SK-N-SH (cell line): ENCODE results near the gene SCG2. TPM values are rescaled to one million over a fixed set of nuclear protein-coding genes. Genes with fewer than 3 reads are reported as not detected.

Experiments used
- CTCF ChIA-PET: fragments of 300-600, 350-600 bp; formaldehyde crosslinking; extraction: SDS; loops from one replicate; lab custom pipeline; 2021; lab: Yijun Ruan, JAX
- POLR2A ChIA-PET: fragments of 350-600 bp; sonication (Branson Sonifier 250); formaldehyde crosslinking; extraction: SDS; loops from one replicate; lab custom pipeline; 2020; ENCODE audit warnings: antibody characterized with exemption, inconsistent platforms; lab: Yijun Ruan, JAX
- DNase-seq: peaks from one replicate; pipeline ENCODE4 v3.0.0; 2012
- H2AFZ ChIP-seq: fragments of 200-600 bp; sonication (generic); 2 replicates; pipeline ENCODE4 v1.8.1; 2016; ENCODE audit warnings: antibody characterized with exemption, mild to moderate bottlenecking, low read depth
- H3F3A ChIP-seq: fragments of 200-600 bp; sonication (generic); replicated peaks from 2 replicates; pipeline ENCODE3; 2016; ENCODE audit warnings: antibody characterized with exemption, mild to moderate bottlenecking; ENCODE audit not compliant: insufficient read depth
- H3K27ac ChIP-seq, 2 experiments: fragments of 200-500 bp in 1 of 2; fragments of 200-600 bp in 1 of 2; sonication (Bioruptor generic) in 1 of 2; sonication (generic), shearing (Covaris generic) in 1 of 2; 2 replicates each; pipeline versions ENCODE4 v1.5.1 to v1.6.1; 2014 to 2016; ENCODE audit warnings: low read depth in 2 of 2, inconsistent platforms in 1 of 2, low read length in 1 of 2, mild to moderate bottlenecking in 1 of 2, mixed read lengths in 1 of 2
- H3K27me3 ChIP-seq: fragments of 200-600 bp; sonication (generic), shearing (Covaris generic); 2 replicates; pipeline ENCODE4 v1.6.1; 2016; ENCODE audit warnings: mixed run types; ENCODE audit not compliant: insufficient read depth
- H3K36me3 ChIP-seq, 2 experiments: fragments of 200-500 bp in 1 of 2; fragments of 200-600 bp in 1 of 2; sonication (Bioruptor generic) in 1 of 2; sonication (generic) in 1 of 2; replicated peaks in 1 of 2; 2 replicates each; pipeline versions ENCODE3 to v1.5.1; 2014 to 2016; ENCODE audit warnings: low read length in 1 of 2, mild to moderate bottlenecking in 1 of 2; ENCODE audit not compliant: insufficient read depth in 2 of 2, control insufficient read depth in 1 of 2
- H3K4me1 ChIP-seq, 2 experiments: fragments of 200-500 bp in 1 of 2; fragments of 200-600 bp in 1 of 2; sonication (Bioruptor generic) in 1 of 2; sonication (generic), shearing (Covaris generic) in 1 of 2; 2 replicates each; pipeline versions ENCODE4 v1.5.1 to v1.6.1; 2014 to 2016; ENCODE audit warnings: low read depth in 1 of 2, low read length in 1 of 2, mixed run types in 1 of 2; ENCODE audit not compliant: insufficient read depth in 2 of 2, control insufficient read depth in 1 of 2
- H3K4me2 ChIP-seq: fragments of 200-600 bp; sonication (generic), shearing (Covaris generic); 2 replicates; pipeline ENCODE4 v1.6.1; 2017; ENCODE audit warnings: mixed run types
- H3K4me3 ChIP-seq, 2 experiments: fragments of 200-500 bp in 1 of 2; fragments of 200-600 bp in 1 of 2; sonication (Bioruptor generic) in 1 of 2; sonication (generic), shearing (Covaris generic) in 1 of 2; 2 replicates each; pipeline versions ENCODE4 v1.5.1 to v1.8.1; 2014 to 2016; ENCODE audit warnings: low read depth in 2 of 2, inconsistent platforms in 1 of 2, low read length in 1 of 2, mild to moderate bottlenecking in 1 of 2, mixed read lengths in 1 of 2, moderate library complexity in 1 of 2
- H3K79me2 ChIP-seq: fragments of 200-600 bp; sonication (generic); 2 replicates; pipeline ENCODE4 v1.8.1; 2017; ENCODE audit warnings: mild to moderate bottlenecking; ENCODE audit not compliant: insufficient read depth
- H3K9ac ChIP-seq: fragments of 200-600 bp; sonication (generic); 2 replicates; pipeline ENCODE4 v1.6.1; 2017; ENCODE audit warnings: mixed run types
- H3K9me2 ChIP-seq: fragments of 200-600 bp; sonication (generic); 2 replicates; pipeline ENCODE4 v1.6.1; 2017; ENCODE audit warnings: mixed run types
- H3K9me3 ChIP-seq: fragments of 200-600 bp; sonication (generic); 2 replicates; pipeline ENCODE4 v1.6.1; 2017; ENCODE audit warnings: mixed run types, mild to moderate bottlenecking, moderate library complexity
- H4K20me1 ChIP-seq: fragments of 200-600 bp; sonication (generic); 2 replicates; pipeline ENCODE4 v1.6.1; 2017; ENCODE audit warnings: mild to moderate bottlenecking, mixed run types; ENCODE audit not compliant: insufficient read depth
- CHD2 ChIP-seq: fragments of 150-350 bp; IDR thresholded peaks from 2 replicates; pipeline ENCODE4 v1.6.1; 2018; ENCODE audit warnings: low read length; ENCODE audit not compliant: partially characterized antibody
- ELF1 ChIP-seq: IDR thresholded peaks from 2 replicates; pipeline ENCODE4 v1.4.0; 2012
- EP300 ChIP-seq, 2 experiments: IDR thresholded peaks; 2 replicates each; pipeline versions ENCODE4 v1.4.0 to v1.6.1; 2012; ENCODE audit warnings: borderline replicate concordance in 1 of 2, low read depth in 1 of 2, low read length in 1 of 2
- EZH2phosphoT487 ChIP-seq: fragments of 200-600 bp; sonication (generic); IDR thresholded peaks from 2 replicates; pipeline ENCODE4 v1.6.1; 2017; ENCODE audit warnings: low read depth, mixed run types, mild to moderate bottlenecking, antibody characterized with exemption, moderate library complexity, borderline replicate concordance
- FOSL2 ChIP-seq: IDR thresholded peaks from 2 replicates; pipeline ENCODE4 v1.4.0; 2012; ENCODE audit warnings: low read depth, mild to moderate bottlenecking, moderate library complexity, borderline replicate concordance
- FOXJ3 ChIP-seq: sonication (generic); formaldehyde crosslinking; IDR thresholded peaks from 2 replicates; pipeline ENCODE4 v1.5.1; 2020; ENCODE audit warnings: mild to moderate bottlenecking, missing genetic modification reagents
- FOXM1 ChIP-seq: IDR thresholded peaks from 2 replicates; pipeline ENCODE4 v1.4.0; 2012; ENCODE audit warnings: low read depth, mild to moderate bottlenecking
- GATA2 ChIP-seq: sonication (generic); formaldehyde crosslinking; IDR thresholded peaks from 2 replicates; pipeline ENCODE4 v1.5.0; 2020; ENCODE audit warnings: mild to moderate bottlenecking, missing genetic modification reagents
- IRF3 ChIP-seq: fragments of 150-350 bp; IDR thresholded peaks from 2 replicates; pipeline ENCODE4 v1.6.1; 2016; ENCODE audit warnings: mild to moderate bottlenecking, low read depth, low read length
- MEF2A ChIP-seq: IDR thresholded peaks from 2 replicates; pipeline ENCODE4 v1.4.0; 2012; ENCODE audit warnings: low read depth, borderline replicate concordance
- MXI1 ChIP-seq: IDR thresholded peaks from 2 replicates; pipeline ENCODE4 v1.6.1; 2012; ENCODE audit warnings: mild to moderate bottlenecking, low read depth, low read length, improper control_type of control experiment
- RCOR1 ChIP-seq: fragments of 150-350 bp; IDR thresholded peaks from 2 replicates; pipeline ENCODE4 v1.6.1; 2017; ENCODE audit warnings: antibody characterized with exemption, low read length
- RFX5 ChIP-seq: IDR thresholded peaks from 2 replicates; pipeline ENCODE4 v1.6.1; 2012; ENCODE audit warnings: mild to moderate bottlenecking, improper control_type of control experiment, low read length
- RXRA ChIP-seq: IDR thresholded peaks from 2 replicates; pipeline ENCODE4 v1.4.0; 2012; ENCODE audit warnings: low read depth, mild to moderate bottlenecking, borderline replicate concordance
- SMC3 ChIP-seq: IDR thresholded peaks from 2 replicates; pipeline ENCODE4 v1.6.1; 2012; ENCODE audit warnings: low read depth, low read length, improper control_type of control experiment
- TCF12 ChIP-seq: IDR thresholded peaks from 2 replicates; pipeline ENCODE4 v1.4.0; 2012
- TEAD4 ChIP-seq: IDR thresholded peaks from 2 replicates; pipeline ENCODE4 v1.4.0; 2012; ENCODE audit warnings: mild to moderate bottlenecking, borderline replicate concordance; ENCODE audit not compliant: insufficient read depth
- ZBTB33 ChIP-seq: IDR thresholded peaks from 2 replicates; pipeline ENCODE4 v1.4.0; 2012; ENCODE audit warnings: low read depth, borderline replicate concordance
- WGBS: methylation state at CpG from one replicate; pipeline ENCODE4 v1.1.6; 2017; ENCODE audit warnings: low lambda C conversion rate; 5-methylcytosine and 5-hydroxymethylcytosine counted together
- polyA plus RNA-seq, 3 experiments: library from polyadenylated mRNA; depleted of rRNA; stranded (reverse); fragments of >200 nt; gene quantifications; 2 replicates each; pipeline ENCODE4 v1.2.3, GENCODE V29; 2012
- TF ChIP-seq, protein P1 (sequence below): fragments of 200-600 bp; sonication (generic); IDR thresholded peaks from 2 replicates; pipeline ENCODE4 v1.6.1; 2017; ENCODE audit warnings: antibody characterized with exemption, mild to moderate bottlenecking, moderate library complexity
- TF ChIP-seq, protein P2 (sequence below): IDR thresholded peaks from 2 replicates; pipeline ENCODE4 v1.4.0; 2012; ENCODE audit warnings: low read depth
- TF ChIP-seq, protein P3 (sequence below): IDR thresholded peaks from 2 replicates; pipeline ENCODE4; 2012

Gene SCG2
- polyA plus RNA-seq, 1 of the 3 experiments (the other 2 are of a cell fraction), result 373 TPM

GRCh38 chr2:223585666-223586065 lies 16.5 kb downstream of the SCG2 start:
- Histone ChIP-seq H4K20me1 (no peaks in the 10 kb centered on the region), H3K79me2 (no peaks in the 10 kb centered on the region), H3K9me3 (no peaks in the 10 kb centered on the region), H2AFZ (peak overlapping the region; percentile 13; the same call in 1 of the 2 replicates), H3F3A (peaks cover 2% of the 10 kb centered on the region), H3K9ac (peak overlapping the region; percentile 31; the same call in 1 of the 2 replicates)
- CTCF ChIA-PET, result interaction anchor here (1.4 to 2.8 kb wide), 4 partner anchors 10 to 16 kb away, joined by 4 to 8 read pairs (median 6); partner anchors contain the start of gene SCG2
- TF ChIP-seq FOSL2, result no peak
- TF ChIP-seq EZH2phosphoT487, result no peak
- TF ChIP-seq RFX5, result peak; percentile 92
- TF ChIP-seq MEF2A, result no peak
- 0 out of 2 replicates have a peak, but pooled peaks have one; percentile 53 for TF ChIP-seq MXI1
- TF ChIP-seq FOXJ3 (CRISPR knock-in tag), result no peak
- TF ChIP-seq, all 33 proteins: peak for 2
- no peak overlapping the region for H3K4me3 ChIP-seq
- H3K36me3 ChIP-seq, result no peaks in the 10 kb centered on the region
- 47% methylated on average over 4 of the region's 4 CpGs for WGBS
- peaks cover 11 to 18% of the 10 kb centered on the region in 2 experiments for H3K4me1 ChIP-seq
- H3K4me2 ChIP-seq, result no peak overlapping the region
- H3K9me2 ChIP-seq, result no peaks in the 10 kb centered on the region
- DNase-seq, result peak; percentile 50
- POLR2A ChIA-PET, result no interaction called here
- no peaks in the 10 kb centered on the region for H3K27me3 ChIP-seq
- peak overlapping the region in 1 of 2 experiments; percentile 64; a peak in 2 of 4 replicates for H3K27ac ChIP-seq

DNA sequence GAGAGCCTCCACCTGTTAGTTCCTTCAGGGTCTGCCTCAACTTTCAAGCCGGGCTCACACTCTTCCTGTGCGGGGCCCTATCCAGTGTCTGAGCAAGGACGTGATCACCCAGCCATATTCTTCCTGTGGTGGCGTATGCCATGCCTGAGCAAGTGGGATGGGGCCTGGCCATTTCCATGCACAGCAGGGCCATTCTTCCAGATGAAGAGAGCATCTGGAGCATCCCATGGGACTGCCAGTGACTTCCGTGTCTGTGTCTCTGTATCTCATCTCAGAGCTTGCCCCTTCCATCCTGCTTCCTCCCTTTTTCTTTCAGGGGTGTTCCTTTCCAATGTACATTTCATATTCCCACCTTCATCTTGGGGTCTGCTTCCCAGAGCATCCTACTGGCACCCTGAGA lies 20.2 kb downstream of the SCG2 start:
- Histone ChIP-seq H3K27me3 (no peaks in the 10 kb centered on the region), H3K4me1 (peaks cover 11 to 16% of the 10 kb centered on the region in 2 experiments), H3K4me3 (no peak overlapping the region), H3K9me3 (no peaks in the 10 kb centered on the region), H3K4me2 (no peak overlapping the region), H3K27ac (no peak overlapping the region), H3K79me2 (no peaks in the 10 kb centered on the region), H2AFZ (peak overlapping the region; percentile 94), H3F3A (peaks cover 4% of the 10 kb centered on the region), H4K20me1 (no peaks in the 10 kb centered on the region), H3K9ac (no peak overlapping the region), H3K9me2 (no peaks in the 10 kb centered on the region), H3K36me3 (no peaks in the 10 kb centered on the region)
- ChIA-PET POLR2A (no interaction called here), CTCF (no interaction called here)
- WGBS, result 86% methylated on average over 4 of the region's 5 CpGs
- DNase-seq, result no peak
- TF ChIP-seq, protein P1, sequence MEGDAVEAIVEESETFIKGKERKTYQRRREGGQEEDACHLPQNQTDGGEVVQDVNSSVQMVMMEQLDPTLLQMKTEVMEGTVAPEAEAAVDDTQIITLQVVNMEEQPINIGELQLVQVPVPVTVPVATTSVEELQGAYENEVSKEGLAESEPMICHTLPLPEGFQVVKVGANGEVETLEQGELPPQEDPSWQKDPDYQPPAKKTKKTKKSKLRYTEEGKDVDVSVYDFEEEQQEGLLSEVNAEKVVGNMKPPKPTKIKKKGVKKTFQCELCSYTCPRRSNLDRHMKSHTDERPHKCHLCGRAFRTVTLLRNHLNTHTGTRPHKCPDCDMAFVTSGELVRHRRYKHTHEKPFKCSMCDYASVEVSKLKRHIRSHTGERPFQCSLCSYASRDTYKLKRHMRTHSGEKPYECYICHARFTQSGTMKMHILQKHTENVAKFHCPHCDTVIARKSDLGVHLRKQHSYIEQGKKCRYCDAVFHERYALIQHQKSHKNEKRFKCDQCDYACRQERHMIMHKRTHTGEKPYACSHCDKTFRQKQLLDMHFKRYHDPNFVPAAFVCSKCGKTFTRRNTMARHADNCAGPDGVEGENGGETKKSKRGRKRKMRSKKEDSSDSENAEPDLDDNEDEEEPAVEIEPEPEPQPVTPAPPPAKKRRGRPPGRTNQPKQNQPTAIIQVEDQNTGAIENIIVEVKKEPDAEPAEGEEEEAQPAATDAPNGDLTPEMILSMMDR, result no peak
- TF ChIP-seq RXRA (no peak), RCOR1 (no peak), ZBTB33 (no peak), EZH2phosphoT487 (no peak), ELF1 (no peak), TCF12 (no peak), GATA2 (CRISPR knock-in tag) (no peak), EP300 (IDR thresholded peaks at IDR 0.05; ENCODE audit: borderline replicate concordance in 1 of 2, low read depth in 1 of 2, low read length in 1 of 2) (no peak), IRF3 (no peak), FOSL2 (no peak), FOXM1 (no peak), TEAD4 (no peak), SMC3 (no peak), CHD2 (no peak)
- TF ChIP-seq, protein P2, sequence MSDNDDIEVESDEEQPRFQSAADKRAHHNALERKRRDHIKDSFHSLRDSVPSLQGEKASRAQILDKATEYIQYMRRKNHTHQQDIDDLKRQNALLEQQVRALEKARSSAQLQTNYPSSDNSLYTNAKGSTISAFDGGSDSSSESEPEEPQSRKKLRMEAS, result no peak
- TF ChIP-seq, protein P3, sequence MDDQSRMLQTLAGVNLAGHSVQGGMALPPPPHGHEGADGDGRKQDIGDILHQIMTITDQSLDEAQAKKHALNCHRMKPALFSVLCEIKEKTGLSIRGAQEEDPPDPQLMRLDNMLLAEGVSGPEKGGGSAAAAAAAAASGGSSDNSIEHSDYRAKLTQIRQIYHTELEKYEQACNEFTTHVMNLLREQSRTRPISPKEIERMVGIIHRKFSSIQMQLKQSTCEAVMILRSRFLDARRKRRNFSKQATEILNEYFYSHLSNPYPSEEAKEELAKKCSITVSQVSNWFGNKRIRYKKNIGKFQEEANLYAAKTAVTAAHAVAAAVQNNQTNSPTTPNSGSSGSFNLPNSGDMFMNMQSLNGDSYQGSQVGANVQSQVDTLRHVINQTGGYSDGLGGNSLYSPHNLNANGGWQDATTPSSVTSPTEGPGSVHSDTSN, result no peak
